CD8-positive, alpha-beta memory T cell (primary cell): Measurements from ENCODE around the gene PPIL6. TPM values are rescaled to one million over a fixed set of nuclear protein-coding genes. Genes with fewer than 3 reads are reported as not detected.

ENCODE experiments used
- CTCF ChIA-PET: fragments of 350-600 bp; sonication (Branson Sonifier 250); formaldehyde crosslinking; loops from one replicate; lab custom pipeline; 2021; ENCODE audit warnings: antibody characterized with exemption; lab: Charles Lee
- POLR2A ChIA-PET: fragments of 350-600 bp; sonication (Branson Sonifier 250); formaldehyde crosslinking; loops from one replicate; lab custom pipeline; 2021; ENCODE audit warnings: antibody characterized with exemption; lab: Charles Lee
- DNase-seq, 5 donors: peaks; one replicate each; pipeline versions ENCODE4 v3.0.0 to v3.0.0-alpha.2; 2020 to 2022; ENCODE audit warnings: mixed read lengths in 1 of 5
- H3K27ac ChIP-seq: one replicate; pipeline ENCODE4 v1.7.0; 2013; ENCODE audit warnings: low read depth, mild to moderate bottlenecking, low read length, moderate library complexity
- H3K27me3 ChIP-seq: 2 replicates; pipeline ENCODE4 v1.7.0; 2013; ENCODE audit warnings: low read length, mild to moderate bottlenecking; ENCODE audit not compliant: insufficient read depth, poor library complexity, severe bottlenecking
- H3K36me3 ChIP-seq: 2 replicates; pipeline ENCODE4 v1.7.0; 2013; ENCODE audit warnings: mild to moderate bottlenecking, low read length, moderate library complexity; ENCODE audit not compliant: insufficient read depth
- H3K4me1 ChIP-seq: 2 replicates; pipeline ENCODE4 v1.7.0; 2013; ENCODE audit warnings: mild to moderate bottlenecking, low read length, moderate library complexity; ENCODE audit not compliant: insufficient read depth
- H3K4me3 ChIP-seq: 2 replicates; pipeline ENCODE4 v1.7.0; 2013; ENCODE audit warnings: mild to moderate bottlenecking, low read length
- H3K9me3 ChIP-seq: 2 replicates; pipeline ENCODE4 v1.7.0; 2013; ENCODE audit warnings: mild to moderate bottlenecking, low read length
- H3K27ac Mint-ChIP-seq, 8 donors: one replicate each; pipeline ENCODE4 v1.8.0; 2020 to 2021; ENCODE audit warnings: mixed read lengths in 8 of 8, mild to moderate bottlenecking in 6 of 8, inconsistent platforms in 3 of 8, moderate library complexity in 3 of 8
- H3K27me3 Mint-ChIP-seq, 2 donors: one replicate each; pipeline ENCODE4 v1.8.0; 2020 to 2021; ENCODE audit warnings: mixed read lengths in 2 of 2, mild to moderate bottlenecking in 1 of 2, moderate library complexity in 1 of 2
- H3K36me3 Mint-ChIP-seq, 3 donors: one replicate each; pipeline ENCODE4 v1.8.0; 2020 to 2021; ENCODE audit warnings: mixed read lengths in 3 of 3, inconsistent platforms in 1 of 3, mild to moderate bottlenecking in 1 of 3
- H3K4me1 Mint-ChIP-seq, 3 donors: one replicate each; pipeline ENCODE4 v1.8.0; 2020 to 2021; ENCODE audit warnings: mixed read lengths in 3 of 3, inconsistent platforms in 1 of 3, mild to moderate bottlenecking in 1 of 3
- H3K4me3 Mint-ChIP-seq, 7 donors: one replicate each; pipeline ENCODE4 v1.8.0; 2020 to 2021; ENCODE audit warnings: mixed read lengths in 7 of 7, mild to moderate bottlenecking in 6 of 7, moderate library complexity in 4 of 7, inconsistent platforms in 2 of 7
- H3K9me3 Mint-ChIP-seq, 5 donors: one replicate each; pipeline ENCODE4 v1.8.0; 2020 to 2022; ENCODE audit warnings: mixed read lengths in 5 of 5, mild to moderate bottlenecking in 3 of 5, moderate library complexity in 2 of 5, inconsistent platforms in 1 of 5
- polyA plus RNA-seq: library from polyadenylated mRNA; unstranded; fragments of 300-500 nt; fragmentation: Illumina TruSeq; gene quantifications from one replicate; pipeline ENCODE4 v1.2.3, GENCODE V29; 2021
- total RNA-seq, 2 experiments: library from RNA; stranded (reverse); gene quantifications; one replicate each; pipeline ENCODE4 v1.2.3, GENCODE V29; 2021

The PPIL6 gene
- total and polyA plus RNA-seq, 3 experiments from 2014 or later: 0.13 to 0.46 TPM; not detected in 1

DNA sequence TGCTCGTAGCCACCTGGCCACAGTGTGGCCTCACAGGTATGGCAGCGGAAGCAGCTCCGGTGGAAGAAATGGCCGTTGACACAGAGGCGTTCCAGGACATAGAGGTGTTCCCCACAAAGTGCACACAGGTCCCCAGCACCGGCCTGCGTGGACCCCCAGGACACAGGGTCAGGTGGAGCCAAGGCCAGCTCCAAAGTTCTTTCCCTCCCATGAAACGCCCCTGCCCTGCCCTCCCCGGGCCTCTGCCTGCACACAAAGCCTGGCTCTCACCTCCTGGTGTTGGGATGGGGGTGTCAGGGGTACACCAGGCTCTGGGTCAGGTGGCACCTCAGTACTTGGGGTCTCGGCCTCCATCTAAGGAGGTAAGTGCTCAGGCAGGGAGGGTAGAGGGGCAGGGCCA lies 6.7 kb upstream of the PPIL6 start:
- Mint-ChIP-seq H3K4me1 (peaks cover 36 to 58% (median 44%) of the 10 kb centered on the region in 3 donors), H3K27me3 (peaks cover 0 to 1% of the 10 kb centered on the region in 2 donors), H3K9me3 (no peaks in the 10 kb centered on the region), H3K36me3 (peaks cover 0 to 63% (median 5%) of the 10 kb centered on the region in 3 donors), H3K4me3 (no peak overlapping the region), H3K27ac (peak overlapping the region in 2 of 8 donors; percentile 23 to 91)
- ChIA-PET POLR2A (interaction anchor here (0.5 to 0.6 kb wide), 2 partner anchors 1252 to 1428 kb away, joined by 4 read pairs; no protein-coding TSS in a partner anchor), CTCF (interaction anchor here (1.0 to 2.3 kb wide), 4 partner anchors 9 to 63 kb away, joined by 3 to 7 read pairs (median 4); partner anchors contain the start of gene ZBTB24)
- Histone ChIP-seq H3K36me3 (no peaks in the 10 kb centered on the region), H3K9me3 (no peaks in the 10 kb centered on the region), H3K4me3 (no peak overlapping the region), H3K4me1 (peaks cover 22% of the 10 kb centered on the region), H3K27me3 (no peaks in the 10 kb centered on the region), H3K27ac (no peak overlapping the region)
- DNase-seq: no peak

- Mint-ChIP-seq H3K27me3 (peaks cover 0 to under 1% of the 10 kb centered on the region in 2 donors), H3K4me3 (peak overlapping the region in 1 of 7 donors; percentile 10), H3K27ac (peak overlapping the region in 7 of 8 donors; percentile 29 to 95 (median 77)), H3K36me3 (peaks cover 0 to 61% (median 5%) of the 10 kb centered on the region in 3 donors), H3K9me3 (no peaks in the 10 kb centered on the region), H3K4me1 (peaks cover 41 to 58% (median 49%) of the 10 kb centered on the region in 3 donors)
- ChIA-PET CTCF (interaction anchor here (0.9 to 2.3 kb wide), 4 partner anchors 17 to 63 kb away, joined by 3 to 7 read pairs (median 3); partner anchors contain the start of gene ZBTB24), POLR2A (no interaction called here)
- peaks cover 28% of the 10 kb centered on the region for H3K4me1 ChIP-seq
- DNase-seq: no peak
- no peaks in the 10 kb centered on the region for H3K27me3 ChIP-seq
- H3K9me3 ChIP-seq: no peaks in the 10 kb centered on the region
- H3K36me3 ChIP-seq: no peaks in the 10 kb centered on the region
- no peak overlapping the region for H3K27ac ChIP-seq
- no peak overlapping the region for H3K4me3 ChIP-seq
These were observed 6.1 kb upstream of the PPIL6 start for GRCh38 chr6:109446541-109446940.

DNA sequence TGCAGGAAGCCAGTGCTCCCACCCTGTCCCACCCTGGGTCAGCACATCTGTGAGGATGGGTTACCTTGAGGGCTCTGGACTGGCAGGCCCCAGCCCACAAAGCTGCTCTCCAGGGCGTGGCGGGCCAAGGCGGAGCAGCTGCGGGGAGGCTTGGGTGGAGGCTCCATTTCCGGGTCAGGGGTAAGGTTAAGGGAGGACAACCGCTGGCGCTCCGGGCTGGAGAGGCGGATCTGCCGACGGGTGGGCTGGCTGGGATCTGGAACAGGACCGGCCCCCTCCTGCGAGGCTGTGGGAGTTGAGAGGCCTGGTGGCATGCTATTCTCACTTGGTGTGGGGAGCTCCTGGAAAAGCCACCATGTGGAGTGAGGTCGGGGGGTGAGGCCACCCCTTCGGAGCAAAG lies 5.6 kb upstream of the PPIL6 start:
- Histone ChIP-seq H3K27ac (no peak overlapping the region), H3K4me3 (no peak overlapping the region), H3K27me3 (no peaks in the 10 kb centered on the region), H3K9me3 (no peaks in the 10 kb centered on the region), H3K4me1 (peaks cover 32% of the 10 kb centered on the region), H3K36me3 (no peaks in the 10 kb centered on the region)
- Mint-ChIP-seq H3K36me3 (peaks cover 0 to 62% (median 5%) of the 10 kb centered on the region in 3 donors), H3K4me1 (peaks cover 45 to 62% (median 54%) of the 10 kb centered on the region in 3 donors), H3K4me3 (peak overlapping the region in 1 of 7 donors; percentile 10), H3K27ac (peak overlapping the region in 6 of 8 donors; percentile 35 to 95 (median 78)), H3K9me3 (no peaks in the 10 kb centered on the region), H3K27me3 (peaks cover 0 to 3% of the 10 kb centered on the region in 2 donors)
- no peak for DNase-seq
- POLR2A ChIA-PET: interaction anchor here (1.1 kb wide), 1 partner anchor 63 kb away, joined by 3 read pairs; no protein-coding TSS in a partner anchor
- CTCF ChIA-PET: interaction anchor here (0.9 to 1.3 kb wide), 3 partner anchors 18 to 35 kb away, joined by 3 read pairs; no protein-coding TSS in a partner anchor

- H3K27me3 Mint-ChIP-seq: peaks cover 0 to 3% of the 10 kb centered on the region in 2 donors
- H3K4me3 Mint-ChIP-seq: peak overlapping the region in 1 of 7 donors; percentile 55
- Histone ChIP-seq H3K4me1 (peaks cover 28% of the 10 kb centered on the region), H3K4me3 (no peak overlapping the region), H3K27ac (no peak overlapping the region), H3K9me3 (no peaks in the 10 kb centered on the region), H3K36me3 (no peaks in the 10 kb centered on the region), H3K27me3 (no peaks in the 10 kb centered on the region)
- peaks cover 41 to 57% (median 50%) of the 10 kb centered on the region in 3 donors for H3K4me1 Mint-ChIP-seq
- peaks cover 0 to 60% (median 5%) of the 10 kb centered on the region in 3 donors for H3K36me3 Mint-ChIP-seq
- no peak for DNase-seq
- ChIA-PET POLR2A (interaction anchor here (1.0 to 1.7 kb wide), 3 partner anchors 8 to 62 kb away, joined by 3 to 4 read pairs (median 3); no protein-coding TSS in a partner anchor), CTCF (interaction anchor here (0.9 to 1.2 kb wide), 2 partner anchors 31 to 35 kb away, joined by 3 read pairs; no protein-coding TSS in a partner anchor)
- H3K9me3 Mint-ChIP-seq: no peaks in the 10 kb centered on the region
- peak overlapping the region in 4 of 8 donors; percentile 42 to 95 (median 49) for H3K27ac Mint-ChIP-seq
These were observed 5.0 kb upstream of the PPIL6 start for GRCh38 chr6:109445382-109445781.

DNA sequence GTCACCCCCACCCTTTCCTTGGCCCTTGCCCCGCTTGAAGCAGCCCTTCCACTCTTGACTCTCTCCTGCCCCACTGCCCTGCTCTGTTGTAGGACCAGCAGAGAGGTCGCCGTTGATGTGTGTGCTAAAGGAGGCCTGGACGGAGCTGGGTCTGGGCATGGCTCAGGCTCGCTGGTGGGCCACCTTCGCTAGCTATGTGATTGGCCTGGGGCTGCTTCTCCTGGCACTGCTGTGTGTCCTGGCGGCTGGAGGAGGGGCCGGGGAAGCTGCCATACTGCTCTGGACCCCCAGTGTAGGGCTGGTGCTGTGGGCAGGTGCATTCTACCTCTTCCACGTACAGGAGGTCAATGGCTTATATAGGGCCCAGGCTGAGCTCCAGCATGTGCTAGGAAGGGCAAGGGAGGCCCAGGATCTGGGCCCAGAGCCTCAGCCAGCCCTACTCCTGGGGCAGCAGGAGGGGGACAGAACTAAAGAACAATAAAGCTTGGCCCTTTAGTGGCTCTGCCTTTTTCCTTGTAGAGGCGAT lies 3.1 kb upstream of the PPIL6 start:
- Histone ChIP-seq H3K27me3 (no peaks in the 10 kb centered on the region), H3K4me3 (no peak overlapping the region), H3K36me3 (no peaks in the 10 kb centered on the region), H3K4me1 (peaks cover 21% of the 10 kb centered on the region), H3K27ac (no peak overlapping the region), H3K9me3 (no peaks in the 10 kb centered on the region)
- H3K4me1 Mint-ChIP-seq: peaks cover 32 to 43% (median 43%) of the 10 kb centered on the region in 3 donors
- POLR2A ChIA-PET: interaction anchor here (1.3 to 5.1 kb wide), 3 partner anchors 11 to 61 kb away, joined by 3 to 45 read pairs (median 34); partner anchors contain the start of genes CD164 and MICAL1
- H3K36me3 Mint-ChIP-seq: peaks cover 0 to 62% (median 5%) of the 10 kb centered on the region in 3 donors
- H3K4me3 Mint-ChIP-seq: peak overlapping the region in 3 of 7 donors; percentile 28 to 92 (median 36)
- H3K27ac Mint-ChIP-seq: peak overlapping the region in 7 of 8 donors; percentile 29 to 97 (median 85)
- no peaks in the 10 kb centered on the region for H3K9me3 Mint-ChIP-seq
- no peak for DNase-seq
- CTCF ChIA-PET: interaction anchor here (1.3 to 5.9 kb wide), 4 partner anchors 12 to 255 kb away, joined by 6 to 49 read pairs (median 23); partner anchors contain the start of genes CD164 and MICAL1
- H3K27me3 Mint-ChIP-seq: peaks cover 0 to 3% of the 10 kb centered on the region in 2 donors

GRCh38 chr6:109442393-109442924 lies 2.0 kb upstream of the PPIL6 start:
- peaks cover 0 to 56% (median 5%) of the 10 kb centered on the region in 3 donors for H3K36me3 Mint-ChIP-seq
- H3K4me3 Mint-ChIP-seq: peak overlapping the region; percentile 44 to 95 (median 93)
- peaks cover 26 to 38% (median 36%) of the 10 kb centered on the region in 3 donors for H3K4me1 Mint-ChIP-seq
- POLR2A ChIA-PET: interaction anchor here (2.1 to 5.1 kb wide), 3 partner anchors 12 to 60 kb away, joined by 9 to 45 read pairs (median 34); partner anchors contain the start of genes CD164, MICAL1 and ZBTB24
- Histone ChIP-seq H3K36me3 (no peaks in the 10 kb centered on the region), H3K4me1 (peaks cover 21% of the 10 kb centered on the region), H3K9me3 (no peaks in the 10 kb centered on the region), H3K27me3 (no peaks in the 10 kb centered on the region), H3K4me3 (no peak overlapping the region), H3K27ac (peak overlapping the region; percentile 90)
- no peak for DNase-seq
- peaks cover 0 to 3% of the 10 kb centered on the region in 2 donors for H3K27me3 Mint-ChIP-seq
- peak overlapping the region; percentile 94 to 99 (median 96) for H3K27ac Mint-ChIP-seq
- CTCF ChIA-PET: interaction anchor here (1.1 to 5.9 kb wide), 8 partner anchors 9 to 597 kb away, joined by 3 to 49 read pairs (median 10); partner anchors contain the start of genes AK9, CD164, FIG4 and MICAL1
- H3K9me3 Mint-ChIP-seq: no peaks in the 10 kb centered on the region

- Histone ChIP-seq H3K27me3 (no peaks in the 10 kb centered on the region), H3K4me3 (peak overlapping the region; percentile 69), H3K36me3 (no peaks in the 10 kb centered on the region), H3K27ac (peak overlapping the region; percentile 90), H3K9me3 (no peaks in the 10 kb centered on the region), H3K4me1 (peaks cover 21% of the 10 kb centered on the region)
- ChIA-PET CTCF (interaction anchor here (0.9 to 5.9 kb wide), 15 partner anchors 10 to 599 kb away, joined by 3 to 49 read pairs (median 4); partner anchors contain the start of genes AK9, CD164, FIG4 and MICAL1), POLR2A (interaction anchor here (0.7 to 5.1 kb wide), 6 partner anchors 10 to 59 kb away, joined by 4 to 45 read pairs (median 12); partner anchors contain the start of genes CD164, MICAL1 and ZBTB24)
- H3K4me1 Mint-ChIP-seq: peaks cover 22 to 33% (median 32%) of the 10 kb centered on the region in 3 donors
- H3K36me3 Mint-ChIP-seq: peaks cover 0 to 47% (median 3%) of the 10 kb centered on the region in 3 donors
- peak; percentile 36 to 73 (median 63) for DNase-seq
- H3K27ac Mint-ChIP-seq: peak overlapping the region; percentile 94 to 99 (median 96)
- H3K27me3 Mint-ChIP-seq: peaks cover 0 to 3% of the 10 kb centered on the region in 2 donors
- H3K9me3 Mint-ChIP-seq: no peaks in the 10 kb centered on the region
- H3K4me3 Mint-ChIP-seq: peak overlapping the region; percentile 90 to 95 (median 93)
These were observed 815 bp upstream of the PPIL6 start for GRCh38 chr6:109441069-109441816.
